Measurements from ENCODE around the gene CACFD1. TPM values are rescaled to one million over a fixed set of nuclear protein-coding genes. Genes with fewer than 3 reads are reported as not detected.

The CACFD1 gene
- total and polyA plus RNA-seq, 9 of the 15 experiments (the other 6 are each of a cell fraction or from before 2014, with no cell fraction given): 0.11 to 1.4 (median 1.1) TPM; not detected in 2

GRCh38 chr9:133505901-133506652 is 46.3 kb downstream of the CACFD1 start (continued):
- TF ChIP-seq TAL1 (IDR thresholded peaks at IDR 0.05): peak; percentile 71
- TF ChIP-seq NCOA4 (IDR thresholded peaks at IDR 0.05; ENCODE audit: partially characterized antibody): no peak
- TF ChIP-seq DMBX1 (CRISPR knock-in tag; IDR thresholded peaks at IDR 0.05; ENCODE audit: borderline replicate concordance): no peak
- no peak for TF ChIP-seq ZNF12 (CRISPR knock-in tag; IDR thresholded peaks at IDR 0.05)
- no peak for TF ChIP-seq ZBTB40 (IDR thresholded peaks at IDR 0.05)
- no peak for TF ChIP-seq ZBTB40 (CRISPR knock-in tag; IDR thresholded peaks at IDR 0.05)
- TF ChIP-seq UBTF (IDR thresholded peaks at IDR 0.05; ENCODE audit: borderline replicate concordance in 1 of 2, low read depth in 2 of 2, low read length in 2 of 2): peak; percentile 85; a peak in 3 of 4 replicates
- no peak for TF ChIP-seq THRAP3 (IDR thresholded peaks at IDR 0.05; ENCODE audit: borderline replicate concordance)
- TF ChIP-seq CCNT2 (IDR thresholded peaks at IDR 0.05; ENCODE audit: borderline replicate concordance, extremely low read depth, insufficient read length, low read depth, low read length): peak; percentile 45
- TF ChIP-seq ZNF184 (CRISPR knock-in tag; IDR thresholded peaks at IDR 0.05): no peak
- TF ChIP-seq SFPQ (IDR thresholded peaks at IDR 0.05; ENCODE audit: low read depth, low read length): no peak
- TF ChIP-seq ZNF583 (CRISPR knock-in tag; IDR thresholded peaks at IDR 0.05): no peak
- peak; percentile 82 for TF ChIP-seq CBFA2T2 (conservative IDR thresholded peaks at IDR 0.05)
